HepG2 (cell line): Measurements from ENCODE around the gene SLC35B1. TPM values are rescaled to one million over a fixed set of nuclear protein-coding genes. Genes with fewer than 3 reads are reported as not detected.

Experiments used
- CREB1 ChIP-seq, 2 experiments: fragments of 450-650 bp in 1 of 2; IDR thresholded peaks; 2 replicates each; pipeline ENCODE4 v1.6.1; 2016 to 2017; ENCODE audit warnings: control low read depth in 1 of 2, mild to moderate bottlenecking in 1 of 2, missing compliant biosample characterization in 1 of 2, missing genetic modification characterization in 1 of 2
- HOXA3 ChIP-seq: sonication (generic); formaldehyde crosslinking; IDR thresholded peaks from 2 replicates; pipeline ENCODE4 v1.5.0; 2020; ENCODE audit warnings: missing genetic modification reagents
- JUND ChIP-seq: sonication (generic); formaldehyde crosslinking; IDR thresholded peaks from 2 replicates; pipeline ENCODE4 v1.8.0; 2022; ENCODE audit warnings: mild to moderate bottlenecking, missing genetic modification reagents
- MBD4 ChIP-seq: IDR thresholded peaks from 2 replicates; pipeline ENCODE4 v1.6.1; 2012; ENCODE audit warnings: low read length, inconsistent platforms, borderline replicate concordance
- MBNL3 ChIP-seq: fragments of 250-450 bp; sonication (Bioruptor Pico); conservative IDR thresholded peaks from 2 replicates; pipeline ENCODE4 v1.8.0; 2022; ENCODE audit warnings: mild to moderate bottlenecking, inconsistent platforms
- NAIF1 ChIP-seq: sonication (generic); formaldehyde crosslinking; IDR thresholded peaks from 2 replicates; pipeline ENCODE4 v1.5.0; 2020; ENCODE audit warnings: mild to moderate bottlenecking, missing genetic modification reagents, borderline replicate concordance
- NCOR1 ChIP-seq: fragments of 200-600 bp; sonication (generic); IDR thresholded peaks from 2 replicates; pipeline ENCODE4 v1.7.0; 2017; ENCODE audit warnings: antibody characterized with exemption, low read length, borderline replicate concordance
- NPAS2 ChIP-seq: sonication (generic); formaldehyde crosslinking; IDR thresholded peaks from 2 replicates; pipeline ENCODE4 v1.8.0; 2022; ENCODE audit warnings: mild to moderate bottlenecking, missing genetic modification reagents, borderline replicate concordance
- NR2F1 ChIP-seq, 2 experiments: fragments of 450-650 bp in 1 of 2; formaldehyde crosslinking in 1 of 2; IDR thresholded peaks; 2 replicates each; pipeline versions ENCODE4 v1.5.0 to v1.6.1; 2016 to 2020; ENCODE audit warnings: mild to moderate bottlenecking in 1 of 2, missing compliant biosample characterization in 1 of 2, missing genetic modification reagents in 1 of 2, moderate library complexity in 1 of 2
- SOX13 ChIP-seq, 3 experiments: fragments of 450-650 bp in 1 of 3; sonication (generic) in 1 of 3; formaldehyde crosslinking in 1 of 3; IDR thresholded peaks in 2 of 3; conservative IDR thresholded peaks in 1 of 3; 2 replicates each; pipeline versions ENCODE4 v1.5.0 to v1.6.1; 2016 to 2020; ENCODE audit warnings: antibody characterized with exemption in 1 of 3, mild to moderate bottlenecking in 1 of 3, missing compliant biosample characterization in 1 of 3, missing genetic modification reagents in 1 of 3, moderate library complexity in 1 of 3
- THAP11 ChIP-seq: IDR thresholded peaks from 2 replicates; pipeline ENCODE4 v1.6.1; 2016; ENCODE audit warnings: missing biosample characterization, missing genetic modification reagents
- XRCC5 ChIP-seq: fragments of 200-400 bp; formaldehyde crosslinking; optimal IDR thresholded peaks from 2 replicates; pipeline ENCODE3; 2017; ENCODE audit warnings: mild to moderate bottlenecking, low read length
- ZFP62 ChIP-seq: sonication (generic); formaldehyde crosslinking; IDR thresholded peaks from 2 replicates; pipeline ENCODE4 v1.4.0; 2020; ENCODE audit warnings: missing genetic modification reagents
- ZNF724P ChIP-seq: sonication (generic); formaldehyde crosslinking; IDR thresholded peaks from 2 replicates; pipeline ENCODE4 v1.8.0; 2022; ENCODE audit warnings: missing genetic modification reagents, borderline replicate concordance
- ZNF749 ChIP-seq: sonication (generic); formaldehyde crosslinking; IDR thresholded peaks from 2 replicates; pipeline ENCODE4 v1.8.0; 2022; ENCODE audit warnings: mild to moderate bottlenecking, missing genetic modification reagents, moderate library complexity, borderline replicate concordance
- ZSCAN22 ChIP-seq: sonication (generic); formaldehyde crosslinking; IDR thresholded peaks from 2 replicates; pipeline ENCODE4 v1.4.0; 2020; ENCODE audit warnings: mild to moderate bottlenecking, missing genetic modification reagents
- polyA plus RNA-seq, 8 experiments: library from polyadenylated mRNA; depleted of rRNA in 3 of 8; stranded (reverse) in 7 of 8; unstranded in 1 of 8; fragments of >200 nt; fragmentation: Illumina TruSeq in 4 of 8; extraction: Trizol in 4 of 8; gene quantifications; 2 replicates each; pipeline versions ENCODE4 v1.2.1 to v1.2.3, GENCODE V29; 2011 to 2016; ENCODE audit warnings: low read depth in 4 of 8, missing spikeins in 1 of 8, mixed read lengths in 1 of 8; ENCODE audit not compliant: insufficient read depth in 1 of 8
- total RNA-seq, 5 experiments: library from RNA; depleted of rRNA; stranded (reverse); fragments of >200 nt; fragmentation: Illumina TruSeq; extraction: Trizol; gene quantifications; 2 replicates each; pipeline ENCODE4 v1.2.3, GENCODE V29; 2016; ENCODE audit warnings: low read depth in 1 of 5
- TF ChIP-seq, protein P1 (sequence below): sonication (generic); formaldehyde crosslinking; IDR thresholded peaks from 2 replicates; pipeline ENCODE4 v1.5.1; 2020; ENCODE audit warnings: mild to moderate bottlenecking, missing genetic modification reagents, borderline replicate concordance
- TF ChIP-seq, protein P2 (sequence below), 2 experiments: IDR thresholded peaks; 2 replicates each; pipeline ENCODE4 v1.6.1; 2011 to 2012; ENCODE audit warnings: low read length in 2 of 2, borderline replicate concordance in 1 of 2, low read depth in 1 of 2, mild to moderate bottlenecking in 1 of 2, moderate library complexity in 1 of 2

SLC35B1 gene
- total and polyA plus RNA-seq, 2 of the 13 experiments (the other 11 are each of a cell fraction or from before 2014, with no cell fraction given) = 99.6 to 113 TPM

DNA sequence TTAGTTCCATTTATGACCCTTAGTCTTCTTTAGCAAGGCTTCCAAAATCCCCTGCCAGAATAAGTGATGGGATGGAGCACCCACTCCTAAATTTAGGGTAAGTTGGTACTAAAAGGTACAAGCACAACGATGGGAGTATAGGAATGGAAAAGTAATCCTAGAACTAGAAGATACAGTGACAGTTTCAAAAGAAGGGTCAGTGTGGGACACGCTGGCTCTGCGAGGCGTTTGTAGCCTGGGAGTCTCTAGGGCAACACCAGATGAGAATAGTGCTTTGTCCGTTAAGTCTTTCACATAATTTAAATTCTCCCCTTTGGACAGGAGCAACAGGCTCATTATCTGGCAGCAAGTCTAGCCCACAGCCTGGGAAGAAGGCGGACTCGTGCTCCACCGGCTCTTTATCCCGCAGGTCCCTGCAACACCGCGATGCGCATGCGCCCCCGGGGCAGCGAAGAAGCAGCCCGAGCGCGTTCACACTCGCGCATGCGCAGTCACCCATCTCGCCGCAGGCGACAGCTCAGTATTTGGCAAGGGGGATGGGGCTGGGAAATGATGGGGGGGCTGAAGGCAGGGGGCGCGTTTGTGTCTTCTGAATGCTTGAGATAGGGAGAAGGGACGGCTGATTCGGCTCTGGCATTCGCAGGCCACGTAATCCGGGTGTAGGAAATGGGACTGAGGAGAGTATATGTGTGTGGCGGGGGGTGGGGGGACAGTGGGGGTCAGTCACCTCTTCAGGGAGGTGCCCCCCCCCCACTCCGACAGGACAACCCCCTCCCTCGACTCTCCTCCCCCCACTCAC is 30.4 kb downstream of the SLC35B1 start (continued):
- no peak for TF ChIP-seq NAIF1 (CRISPR knock-in tag)
- no peak for TF ChIP-seq MBNL3
- no peak for TF ChIP-seq THAP11
- TF ChIP-seq, protein P1, sequence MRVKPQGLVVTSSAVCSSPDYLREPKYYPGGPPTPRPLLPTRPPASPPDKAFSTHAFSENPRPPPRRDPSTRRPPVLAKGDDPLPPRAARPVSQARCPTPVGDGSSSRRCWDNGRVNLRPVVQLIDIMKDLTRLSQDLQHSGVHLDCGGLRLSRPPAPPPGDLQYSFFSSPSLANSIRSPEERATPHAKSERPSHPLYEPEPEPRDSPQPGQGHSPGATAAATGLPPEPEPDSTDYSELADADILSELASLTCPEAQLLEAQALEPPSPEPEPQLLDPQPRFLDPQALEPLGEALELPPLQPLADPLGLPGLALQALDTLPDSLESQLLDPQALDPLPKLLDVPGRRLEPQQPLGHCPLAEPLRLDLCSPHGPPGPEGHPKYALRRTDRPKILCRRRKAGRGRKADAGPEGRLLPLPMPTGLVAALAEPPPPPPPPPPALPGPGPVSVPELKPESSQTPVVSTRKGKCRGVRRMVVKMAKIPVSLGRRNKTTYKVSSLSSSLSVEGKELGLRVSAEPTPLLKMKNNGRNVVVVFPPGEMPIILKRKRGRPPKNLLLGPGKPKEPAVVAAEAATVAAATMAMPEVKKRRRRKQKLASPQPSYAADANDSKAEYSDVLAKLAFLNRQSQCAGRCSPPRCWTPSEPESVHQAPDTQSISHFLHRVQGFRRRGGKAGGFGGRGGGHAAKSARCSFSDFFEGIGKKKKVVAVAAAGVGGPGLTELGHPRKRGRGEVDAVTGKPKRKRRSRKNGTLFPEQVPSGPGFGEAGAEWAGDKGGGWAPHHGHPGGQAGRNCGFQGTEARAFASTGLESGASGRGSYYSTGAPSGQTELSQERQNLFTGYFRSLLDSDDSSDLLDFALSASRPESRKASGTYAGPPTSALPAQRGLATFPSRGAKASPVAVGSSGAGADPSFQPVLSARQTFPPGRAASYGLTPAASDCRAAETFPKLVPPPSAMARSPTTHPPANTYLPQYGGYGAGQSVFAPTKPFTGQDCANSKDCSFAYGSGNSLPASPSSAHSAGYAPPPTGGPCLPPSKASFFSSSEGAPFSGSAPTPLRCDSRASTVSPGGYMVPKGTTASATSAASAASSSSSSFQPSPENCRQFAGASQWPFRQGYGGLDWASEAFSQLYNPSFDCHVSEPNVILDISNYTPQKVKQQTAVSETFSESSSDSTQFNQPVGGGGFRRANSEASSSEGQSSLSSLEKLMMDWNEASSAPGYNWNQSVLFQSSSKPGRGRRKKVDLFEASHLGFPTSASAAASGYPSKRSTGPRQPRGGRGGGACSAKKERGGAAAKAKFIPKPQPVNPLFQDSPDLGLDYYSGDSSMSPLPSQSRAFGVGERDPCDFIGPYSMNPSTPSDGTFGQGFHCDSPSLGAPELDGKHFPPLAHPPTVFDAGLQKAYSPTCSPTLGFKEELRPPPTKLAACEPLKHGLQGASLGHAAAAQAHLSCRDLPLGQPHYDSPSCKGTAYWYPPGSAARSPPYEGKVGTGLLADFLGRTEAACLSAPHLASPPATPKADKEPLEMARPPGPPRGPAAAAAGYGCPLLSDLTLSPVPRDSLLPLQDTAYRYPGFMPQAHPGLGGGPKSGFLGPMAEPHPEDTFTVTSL (CRISPR knock-in tag) = no peak; the same call in 1 of the 2 replicates
- TF ChIP-seq NPAS2 (CRISPR knock-in tag) = no peak
- no peak for TF ChIP-seq MBD4
- TF ChIP-seq SOX13 (IDR thresholded peaks at IDR 0.05) = peak; percentile 46; the same call in 1 of the 2 replicates
- TF ChIP-seq SOX13 (CRISPR knock-in tag; conservative IDR thresholded peaks at IDR 0.05 in 1 of 2, IDR thresholded peaks at IDR 0.05 in 1 of 2) = no peak
- TF ChIP-seq NR2F1 (CRISPR knock-in tag; IDR thresholded peaks at IDR 0.05) = no peak
- no peak for TF ChIP-seq ZNF749
- TF ChIP-seq ZNF724P (CRISPR knock-in tag) = no peak; the same call in 1 of the 2 replicates
- TF ChIP-seq NCOR1 = no peak
- peak; percentile 33 for TF ChIP-seq XRCC5
- no peak for TF ChIP-seq CREB1 (IDR thresholded peaks at IDR 0.05)
- no peak for TF ChIP-seq CREB1 (CRISPR knock-in tag; IDR thresholded peaks at IDR 0.05)
- TF ChIP-seq ZSCAN22 (CRISPR knock-in tag) = no peak
- TF ChIP-seq JUND = no peak
- TF ChIP-seq, protein P2, sequence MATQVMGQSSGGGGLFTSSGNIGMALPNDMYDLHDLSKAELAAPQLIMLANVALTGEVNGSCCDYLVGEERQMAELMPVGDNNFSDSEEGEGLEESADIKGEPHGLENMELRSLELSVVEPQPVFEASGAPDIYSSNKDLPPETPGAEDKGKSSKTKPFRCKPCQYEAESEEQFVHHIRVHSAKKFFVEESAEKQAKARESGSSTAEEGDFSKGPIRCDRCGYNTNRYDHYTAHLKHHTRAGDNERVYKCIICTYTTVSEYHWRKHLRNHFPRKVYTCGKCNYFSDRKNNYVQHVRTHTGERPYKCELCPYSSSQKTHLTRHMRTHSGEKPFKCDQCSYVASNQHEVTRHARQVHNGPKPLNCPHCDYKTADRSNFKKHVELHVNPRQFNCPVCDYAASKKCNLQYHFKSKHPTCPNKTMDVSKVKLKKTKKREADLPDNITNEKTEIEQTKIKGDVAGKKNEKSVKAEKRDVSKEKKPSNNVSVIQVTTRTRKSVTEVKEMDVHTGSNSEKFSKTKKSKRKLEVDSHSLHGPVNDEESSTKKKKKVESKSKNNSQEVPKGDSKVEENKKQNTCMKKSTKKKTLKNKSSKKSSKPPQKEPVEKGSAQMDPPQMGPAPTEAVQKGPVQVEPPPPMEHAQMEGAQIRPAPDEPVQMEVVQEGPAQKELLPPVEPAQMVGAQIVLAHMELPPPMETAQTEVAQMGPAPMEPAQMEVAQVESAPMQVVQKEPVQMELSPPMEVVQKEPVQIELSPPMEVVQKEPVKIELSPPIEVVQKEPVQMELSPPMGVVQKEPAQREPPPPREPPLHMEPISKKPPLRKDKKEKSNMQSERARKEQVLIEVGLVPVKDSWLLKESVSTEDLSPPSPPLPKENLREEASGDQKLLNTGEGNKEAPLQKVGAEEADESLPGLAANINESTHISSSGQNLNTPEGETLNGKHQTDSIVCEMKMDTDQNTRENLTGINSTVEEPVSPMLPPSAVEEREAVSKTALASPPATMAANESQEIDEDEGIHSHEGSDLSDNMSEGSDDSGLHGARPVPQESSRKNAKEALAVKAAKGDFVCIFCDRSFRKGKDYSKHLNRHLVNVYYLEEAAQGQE (IDR thresholded peaks at IDR 0.05; ENCODE audit: borderline replicate concordance in 1 of 2, low read depth in 1 of 2, low read length in 2 of 2) = no peak
- TF ChIP-seq HOXA3 (CRISPR knock-in tag) = no peak; the same call in 1 of the 2 replicates
- no peak for TF ChIP-seq ZFP62 (CRISPR knock-in tag)
